A673 (cell line): ENCODE data around the gene MEGF6.

Experiments
- CTCF ChIP-seq: fragments of 300-800, 200-600 bp; sonication (generic); conservative IDR thresholded peaks from 2 replicates; pipeline ENCODE4 v1.5.1; 2017; ENCODE audit warnings: low read depth, mild to moderate bottlenecking, antibody characterized with exemption, low read length, moderate library complexity, mixed read lengths
- EZH2 ChIP-seq: fragments of 200-600 bp; sonication (generic); IDR thresholded peaks from 2 replicates; pipeline ENCODE4 v1.6.1; 2017; ENCODE audit warnings: borderline replicate concordance, low read depth, mild to moderate bottlenecking, mixed read lengths, antibody characterized with exemption, low read length; ENCODE audit not compliant: poor library complexity, severe bottlenecking

GRCh38 chr1:3586986-3587759 is 24.1 kb downstream of the MEGF6 start:
- TF ChIP-seq CTCF (no peak), EZH2 (no peak)
